HG03039 (cell line): ENCODE data around the gene KLHL25.
"Not testable (repeated sequence)": the region's sequence is repeated elsewhere in the genome, so short reads cannot be mapped to it uniquely, and the experiment has no call there.

ENCODE experiments used
- ATAC-seq: cut with Tn5 transposase; IDR thresholded peaks from one replicate; pipeline ENCODE4 v1.9.1; 2021; ENCODE audit warnings: mild to moderate bottlenecking, moderate library complexity; ENCODE audit not compliant: unreplicated experiment

Gene KLHL25, protein sequence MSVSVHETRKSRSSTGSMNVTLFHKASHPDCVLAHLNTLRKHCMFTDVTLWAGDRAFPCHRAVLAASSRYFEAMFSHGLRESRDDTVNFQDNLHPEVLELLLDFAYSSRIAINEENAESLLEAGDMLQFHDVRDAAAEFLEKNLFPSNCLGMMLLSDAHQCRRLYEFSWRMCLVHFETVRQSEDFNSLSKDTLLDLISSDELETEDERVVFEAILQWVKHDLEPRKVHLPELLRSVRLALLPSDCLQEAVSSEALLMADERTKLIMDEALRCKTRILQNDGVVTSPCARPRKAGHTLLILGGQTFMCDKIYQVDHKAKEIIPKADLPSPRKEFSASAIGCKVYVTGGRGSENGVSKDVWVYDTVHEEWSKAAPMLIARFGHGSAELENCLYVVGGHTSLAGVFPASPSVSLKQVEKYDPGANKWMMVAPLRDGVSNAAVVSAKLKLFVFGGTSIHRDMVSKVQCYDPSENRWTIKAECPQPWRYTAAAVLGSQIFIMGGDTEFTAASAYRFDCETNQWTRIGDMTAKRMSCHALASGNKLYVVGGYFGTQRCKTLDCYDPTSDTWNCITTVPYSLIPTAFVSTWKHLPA

DNA sequence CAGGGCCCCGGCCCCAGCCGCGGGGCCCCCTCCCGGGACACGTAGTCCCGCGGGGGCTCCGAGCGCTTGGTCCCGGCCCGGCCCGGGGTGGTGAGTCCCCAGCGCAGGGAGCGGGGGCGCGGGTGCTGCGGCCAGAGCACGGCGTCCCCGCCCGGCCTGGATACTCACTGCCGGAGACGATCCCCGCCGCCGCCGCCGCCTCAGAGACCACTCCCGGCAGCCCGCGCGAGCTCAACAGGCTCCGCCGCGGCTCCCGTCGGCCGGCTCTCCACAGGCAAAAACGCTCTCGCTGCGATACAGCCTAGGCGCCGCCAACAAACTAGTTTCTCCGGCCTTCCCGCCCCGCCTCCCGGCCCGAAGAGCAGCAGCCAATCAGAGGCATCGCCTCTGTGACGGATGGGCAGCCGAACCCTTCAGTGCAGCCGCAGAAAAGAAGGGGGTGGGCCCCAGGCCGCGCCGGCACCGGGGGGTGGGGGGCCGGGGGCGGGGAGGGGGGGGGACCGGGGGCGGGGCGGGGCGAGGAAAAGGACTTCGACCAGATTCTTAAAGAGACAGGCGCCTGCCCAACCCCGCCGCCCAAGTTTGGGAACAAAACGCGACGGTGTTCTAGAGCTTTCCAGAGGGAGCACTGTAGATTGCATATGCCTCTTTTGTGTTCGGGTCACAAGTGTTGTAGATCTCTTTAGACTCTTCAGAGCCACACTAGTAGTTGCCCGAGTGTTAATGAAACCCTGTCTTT, at the start of gene KLHL25:
Gene KLHL25 (minus strand): TSS at position 328 of the 739 bp plus-strand sequence. CDS start 25,115 bp downstream, outside the sequence.
- ATAC-seq: peak; percentile 99

DNA sequence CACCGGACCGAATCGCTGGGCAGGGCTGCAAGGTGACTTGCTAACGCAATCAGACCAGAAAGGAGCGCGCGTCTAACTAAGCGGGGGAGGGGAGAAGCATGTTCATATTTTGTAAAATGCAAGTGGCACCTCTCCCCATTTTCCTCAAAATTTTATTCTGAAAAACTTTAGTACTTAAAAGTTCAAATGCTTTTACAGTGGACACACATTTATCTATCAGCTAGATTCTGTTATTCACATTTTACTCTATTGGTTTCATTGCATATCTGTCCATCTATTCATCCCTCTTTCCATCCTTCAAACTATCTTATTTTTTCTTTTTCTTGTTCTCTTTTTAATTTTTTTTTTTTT, 46.1 kb upstream of the KLHL25 start:
- no peak for ATAC-seq

DNA sequence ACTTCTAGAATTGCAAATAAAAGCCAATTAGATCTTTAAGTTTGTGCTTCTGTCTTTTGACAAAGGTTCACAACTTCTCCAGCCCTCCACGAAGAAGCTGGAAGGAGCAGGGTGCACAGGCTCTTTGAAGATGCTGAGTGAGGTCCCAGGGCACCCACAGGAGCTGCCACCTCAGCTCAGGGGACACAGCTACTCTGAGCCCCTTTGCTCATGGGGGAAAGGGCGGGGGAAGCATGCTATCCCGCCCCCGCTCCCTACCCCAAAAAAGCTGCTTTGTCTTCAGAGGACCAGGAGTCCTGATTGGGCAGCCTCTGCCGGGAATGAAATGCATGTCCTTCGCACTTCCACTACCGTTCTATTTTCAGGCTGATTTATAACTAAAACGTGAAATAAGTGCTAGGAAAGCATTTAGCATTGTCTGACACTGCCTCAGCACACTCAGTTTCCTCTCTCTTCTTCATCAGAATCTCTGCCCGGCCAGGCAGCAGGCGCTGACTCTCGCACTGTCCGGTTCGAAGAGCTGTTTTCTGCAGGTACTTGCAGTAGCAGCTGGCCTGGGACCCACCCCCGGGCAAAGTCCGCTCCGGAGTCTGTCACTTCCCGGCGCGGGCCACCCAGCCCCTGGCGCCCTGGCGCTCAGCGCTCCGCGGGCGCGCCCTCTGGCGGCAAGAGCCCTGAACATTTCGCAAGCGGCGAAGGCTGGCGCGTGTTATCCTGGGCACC, 45.5 kb upstream of the KLHL25 start:
- peak; percentile 98 for ATAC-seq

DNA sequence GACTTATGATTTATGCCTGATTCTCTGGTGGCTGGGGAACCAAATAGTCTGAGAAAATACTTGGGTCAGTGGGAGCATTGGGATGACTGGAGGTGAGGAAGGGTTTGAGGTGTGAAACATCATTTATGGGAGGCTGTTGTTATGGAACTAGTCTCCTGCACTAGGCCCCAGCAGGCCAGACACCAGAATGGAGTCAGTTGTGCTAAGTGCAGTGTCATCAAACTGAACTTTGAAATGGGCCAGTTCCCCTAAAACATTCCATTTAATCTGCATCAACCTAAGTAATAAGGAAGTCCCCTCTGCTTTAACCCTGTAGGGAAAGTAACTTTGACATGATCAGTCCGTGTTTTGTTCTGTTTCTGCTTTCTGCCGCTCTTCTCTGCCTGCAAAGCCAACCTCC, 44.9 kb upstream of the KLHL25 start:
- no peak for ATAC-seq

DNA sequence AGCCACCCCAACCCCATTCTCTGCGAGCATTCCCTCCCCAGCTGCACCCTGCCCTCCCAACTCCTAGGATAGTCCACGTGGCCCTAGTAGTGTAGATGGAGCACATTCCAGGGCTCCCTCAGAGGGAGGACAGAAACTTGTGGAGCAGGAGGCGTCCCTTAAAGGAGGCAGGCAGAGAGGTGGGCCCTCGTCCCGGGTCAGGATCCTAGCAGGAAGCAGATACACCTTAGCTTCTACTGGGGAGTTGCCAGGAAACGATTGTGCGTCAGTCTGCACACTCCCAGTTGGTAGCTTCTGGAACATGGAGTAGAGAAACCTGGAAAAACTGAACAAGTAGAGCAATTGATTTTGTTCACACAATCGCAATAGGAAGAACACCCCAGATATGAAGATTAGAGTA, 43.9 kb upstream of the KLHL25 start:
- no peak for ATAC-seq

DNA sequence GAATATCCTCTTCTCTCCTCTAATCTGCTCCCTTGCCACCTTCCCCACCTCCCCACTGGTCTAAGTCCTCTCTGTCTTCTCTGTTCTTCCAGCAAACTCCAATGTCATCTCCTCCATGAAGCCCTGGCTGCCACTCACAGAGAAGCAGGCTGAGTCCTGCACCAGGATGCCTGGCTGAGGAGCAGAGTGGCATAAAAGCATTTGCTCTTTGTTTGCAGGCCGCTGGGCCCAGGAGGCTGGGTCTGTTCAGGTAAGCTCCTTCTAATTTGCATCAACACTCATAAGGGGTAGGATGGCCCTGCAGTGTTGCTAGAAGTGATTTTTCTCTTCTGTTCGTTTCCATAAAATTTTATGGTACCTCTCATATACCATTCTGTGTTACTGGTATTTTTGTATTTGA, 43.2 kb upstream of the KLHL25 start:
- no peak for ATAC-seq

DNA sequence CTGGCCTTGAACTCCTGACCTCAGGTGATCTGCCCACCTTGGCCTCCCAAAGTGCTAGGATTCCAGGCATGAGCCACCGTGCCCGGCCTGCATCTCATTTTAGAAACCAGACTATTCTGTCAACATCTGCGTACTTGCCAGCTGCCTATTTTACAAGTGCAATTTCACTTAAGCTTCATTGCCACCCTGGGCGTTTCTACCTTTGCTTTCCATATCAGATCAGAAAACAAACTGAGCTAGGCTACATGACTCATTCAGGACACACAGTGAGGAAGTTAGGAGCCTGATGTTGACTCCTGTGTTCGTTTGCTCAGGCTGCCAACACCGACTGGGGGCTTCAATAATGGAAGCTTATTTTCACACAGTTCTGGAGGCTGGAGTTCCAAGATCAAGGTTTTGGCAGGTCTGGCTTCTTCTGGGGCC, 42.3 kb upstream of the KLHL25 start:
- ATAC-seq: no peak

DNA sequence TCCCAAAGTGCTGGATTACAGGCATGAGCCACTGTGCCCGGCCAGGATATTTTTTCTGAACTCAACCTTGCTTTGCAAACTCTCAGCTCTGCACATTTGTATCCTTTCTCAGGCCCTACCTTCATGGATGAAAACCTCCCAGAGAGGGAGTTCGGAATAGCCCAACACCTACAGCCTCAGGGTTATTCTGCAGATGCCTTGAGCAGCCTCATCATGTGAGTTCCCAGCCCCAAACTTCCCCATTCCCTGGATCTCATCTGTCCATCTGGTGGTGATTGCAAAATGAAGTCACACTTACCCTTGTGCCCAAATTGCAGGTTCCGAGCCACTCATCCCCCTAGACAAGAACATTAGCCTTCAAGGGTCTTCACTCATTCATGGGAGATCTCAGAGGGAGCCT, 39.9 kb upstream of the KLHL25 start:
- no peak for ATAC-seq

DNA sequence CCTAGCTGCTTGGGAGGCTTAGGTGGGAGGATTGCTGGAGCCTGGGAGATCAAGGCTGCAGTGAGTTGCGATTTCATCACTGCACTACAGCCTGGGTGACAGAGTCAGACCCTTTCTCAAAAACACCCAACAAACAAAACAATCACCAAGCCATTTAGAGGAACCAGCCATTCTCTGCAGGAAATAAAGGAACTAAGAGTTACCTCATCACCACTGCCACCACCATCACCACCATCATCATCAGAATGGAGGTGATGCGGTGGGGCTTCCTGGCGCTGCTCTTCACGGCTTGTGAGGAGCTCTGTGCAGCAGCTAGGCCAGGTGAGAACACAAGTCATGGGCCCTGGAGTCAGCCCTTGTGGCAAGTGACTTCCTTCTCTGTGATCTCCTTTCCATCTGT, 37.7 kb upstream of the KLHL25 start:
- ATAC-seq: no peak

DNA sequence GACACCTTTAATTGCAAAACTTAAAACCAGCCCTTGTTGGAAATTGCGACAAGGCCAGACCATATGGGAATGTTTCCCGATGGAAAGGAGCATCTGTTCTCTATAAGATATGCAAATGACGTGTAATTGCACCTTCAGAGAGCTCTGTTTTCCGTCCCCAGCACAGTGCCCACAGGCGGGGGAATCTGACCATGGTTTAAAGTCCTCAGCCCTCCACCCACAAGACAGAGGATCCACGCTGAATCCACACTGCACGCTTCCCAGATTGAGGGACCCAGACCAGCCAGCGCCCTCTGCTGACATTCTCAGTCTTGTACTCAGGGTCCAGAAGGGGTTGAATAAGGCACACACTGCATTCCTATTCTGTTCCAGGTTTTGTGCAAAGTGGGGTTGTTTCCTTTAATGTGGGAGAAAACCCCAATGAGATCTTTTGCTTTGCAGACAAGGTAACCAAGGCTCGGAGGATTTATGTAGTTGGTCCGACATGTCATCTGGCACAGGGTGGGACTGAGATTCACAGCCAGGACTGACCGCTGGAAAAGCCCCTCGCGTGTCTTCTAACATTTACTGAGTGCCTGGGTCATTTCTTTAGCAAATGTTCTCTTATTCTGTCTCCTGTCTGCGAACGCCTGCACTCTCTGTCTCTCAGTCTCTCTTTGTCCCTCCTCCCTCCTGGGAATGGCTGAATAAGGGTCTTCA, 36.8 kb upstream of the KLHL25 start:
- no peak for ATAC-seq

DNA sequence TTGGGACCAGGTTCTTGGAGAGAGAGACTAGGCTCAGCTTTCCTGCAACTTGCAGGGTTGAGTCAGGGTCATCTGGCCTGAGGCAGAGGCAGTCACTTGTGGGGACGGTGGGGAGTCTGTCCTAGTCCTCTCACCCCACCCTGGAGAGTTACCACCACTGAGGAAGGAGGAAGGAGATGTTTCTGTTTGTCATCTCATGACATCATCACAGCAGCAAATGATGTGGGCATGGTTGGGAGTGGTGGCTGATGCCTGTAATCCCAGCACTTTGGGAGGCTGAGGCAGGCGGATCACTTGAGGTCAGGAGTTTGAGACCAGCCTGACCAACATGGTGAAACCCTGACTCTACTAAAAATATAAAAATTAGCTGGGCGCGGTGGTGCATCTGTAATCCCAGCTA, 35.0 kb upstream of the KLHL25 start:
- ATAC-seq: not testable (repeated sequence)

DNA sequence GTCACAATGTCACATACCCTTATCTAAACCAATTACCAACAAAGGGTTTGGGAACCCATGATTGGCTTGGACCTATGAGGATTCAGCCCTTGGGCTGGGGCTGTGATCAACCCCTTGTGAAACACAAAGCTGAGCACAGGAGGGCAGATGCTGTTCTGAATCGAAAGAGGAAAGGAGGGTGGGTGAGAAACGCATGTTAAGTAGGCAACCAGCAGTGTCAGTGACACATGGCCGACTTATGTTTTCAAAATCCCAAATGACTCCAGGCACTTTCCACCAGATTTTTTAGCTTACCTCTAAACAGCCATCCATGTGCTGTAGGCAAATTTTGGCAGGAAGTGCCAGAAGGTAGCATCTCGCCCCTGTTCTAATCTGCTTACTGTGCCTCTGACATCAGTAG, 34.1 kb upstream of the KLHL25 start:
- no peak for ATAC-seq

DNA sequence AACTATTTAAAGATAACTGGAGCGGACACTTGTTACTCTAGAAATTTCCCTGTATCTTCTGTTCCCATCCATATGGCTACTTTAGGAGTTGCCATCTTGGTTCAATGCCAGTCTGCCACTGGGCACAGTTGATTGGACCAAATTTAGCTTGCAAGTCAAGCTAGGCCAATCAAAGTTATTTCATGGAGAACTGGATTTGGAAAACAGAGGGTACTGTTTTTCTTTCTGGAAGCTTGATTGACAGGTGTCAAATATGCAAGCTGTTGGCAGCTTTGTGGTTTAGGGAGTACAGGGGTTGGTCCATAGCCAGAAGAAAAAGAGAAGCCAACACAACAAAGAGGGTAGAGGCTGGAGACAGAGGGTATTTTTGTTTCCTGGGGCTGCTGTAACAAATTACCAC, 33.4 kb upstream of the KLHL25 start:
- ATAC-seq: no peak

DNA sequence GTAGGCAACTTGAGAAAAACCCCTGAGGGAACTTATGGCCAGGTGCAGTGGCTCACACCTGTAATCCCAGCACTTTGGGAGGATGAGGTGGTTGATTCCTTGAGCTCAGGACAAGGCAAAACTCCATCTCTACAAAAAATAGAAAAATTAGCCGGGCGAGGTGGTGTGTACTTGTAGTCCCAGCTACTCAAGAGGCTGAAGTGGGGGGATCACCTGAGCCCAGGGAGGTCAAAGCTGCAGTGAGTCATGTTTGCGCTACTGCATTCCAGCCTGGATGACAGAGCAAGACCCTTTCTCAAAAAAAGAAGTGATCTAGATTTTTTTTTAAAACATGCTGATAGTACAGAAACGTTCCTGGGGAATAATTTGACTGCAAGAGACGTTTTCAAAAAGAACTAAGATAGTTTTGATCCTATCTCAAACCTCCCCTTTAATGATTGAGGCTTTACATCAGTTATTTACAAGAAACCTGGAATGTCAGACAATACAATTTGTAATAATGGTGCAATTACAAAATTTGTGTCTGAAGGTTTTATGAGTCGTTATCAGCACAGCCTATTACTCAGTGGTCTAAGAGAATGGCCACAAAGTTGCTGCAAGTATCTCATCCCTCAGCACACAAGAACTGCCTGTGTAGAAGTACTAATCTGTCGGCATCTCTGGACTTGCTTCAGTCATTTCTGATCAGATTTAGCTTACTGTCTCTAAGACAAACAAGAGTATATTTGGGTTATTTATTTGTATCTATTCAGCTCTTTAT, 32.2 kb upstream of the KLHL25 start:
- no peak for ATAC-seq

DNA sequence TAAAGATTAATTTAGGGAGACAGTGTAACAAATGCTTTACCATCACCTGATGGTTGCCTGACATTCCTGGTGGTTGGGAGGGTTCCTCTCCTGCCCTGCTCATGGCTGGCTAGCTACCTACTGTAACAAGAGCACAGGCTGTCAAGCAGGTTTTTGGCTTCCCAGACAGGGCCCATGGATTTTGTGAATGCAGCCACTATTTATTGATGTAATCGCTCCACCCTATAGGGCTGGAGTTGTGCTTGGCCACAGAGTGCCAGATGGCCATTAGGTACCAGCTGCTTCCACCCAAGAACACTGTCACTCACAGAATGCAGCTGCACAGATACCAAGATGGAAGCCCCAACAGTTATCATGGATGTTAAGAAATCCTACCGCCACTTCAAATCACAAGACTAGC, 31.0 kb upstream of the KLHL25 start:
- ATAC-seq: no peak

DNA sequence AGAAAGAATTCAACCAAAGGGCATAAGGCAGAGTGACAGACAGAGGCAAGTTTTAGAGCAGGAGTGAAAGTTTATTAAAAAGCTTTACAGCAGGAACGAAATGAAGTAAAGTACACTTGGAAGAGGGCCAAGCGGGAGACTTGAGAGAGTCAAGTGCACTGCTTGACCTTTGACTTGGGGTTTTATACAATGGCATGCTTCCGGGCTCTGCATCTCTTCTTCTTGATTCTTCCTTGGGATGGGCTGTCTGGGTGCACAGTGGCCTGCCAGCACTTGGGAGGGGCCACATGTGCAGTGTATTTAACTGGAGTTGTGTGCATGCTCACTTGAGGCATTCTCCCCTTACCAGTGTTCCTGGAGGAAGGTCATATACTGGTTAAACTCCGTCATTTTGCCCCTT, 30.4 kb upstream of the KLHL25 start:
- ATAC-seq: no peak

DNA sequence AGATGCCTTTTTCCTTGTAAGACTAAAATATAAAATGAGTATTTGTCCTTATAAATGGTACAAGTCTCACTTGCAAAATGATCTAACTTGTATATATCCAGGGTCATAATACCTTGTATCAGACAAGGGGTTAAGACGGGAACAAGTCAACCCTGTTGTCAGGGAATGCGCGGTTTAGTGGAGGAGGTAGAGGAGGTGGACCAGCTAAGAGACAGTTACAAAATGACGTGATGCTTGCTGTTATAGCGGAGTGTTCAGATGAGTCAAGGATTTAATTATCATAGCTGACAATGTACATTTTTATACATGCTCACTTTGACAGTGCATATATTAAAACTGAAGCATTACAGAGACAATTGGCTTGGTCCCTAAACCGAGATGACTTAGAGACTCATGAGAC, 26.8 kb upstream of the KLHL25 start:
- no peak for ATAC-seq

DNA sequence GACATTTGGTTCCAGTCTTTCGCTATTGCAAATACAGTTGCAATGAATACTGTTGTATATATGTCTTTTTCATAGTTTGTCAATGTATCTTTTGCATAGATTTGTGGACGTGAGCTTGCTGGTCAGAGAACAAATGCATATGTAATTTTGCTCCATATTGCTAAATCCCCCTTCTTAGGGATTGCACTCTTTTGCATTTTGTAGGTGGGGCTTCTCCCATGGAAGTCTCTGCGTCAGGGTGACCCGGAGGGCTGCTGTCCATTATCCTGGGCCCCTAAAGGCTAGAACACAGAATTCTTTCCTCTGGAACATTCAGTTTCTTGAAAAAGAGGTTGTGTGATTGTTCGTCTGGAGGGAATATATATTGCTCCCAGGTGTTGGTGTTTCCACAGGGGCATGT, 25.2 kb upstream of the KLHL25 start:
- no peak for ATAC-seq

DNA sequence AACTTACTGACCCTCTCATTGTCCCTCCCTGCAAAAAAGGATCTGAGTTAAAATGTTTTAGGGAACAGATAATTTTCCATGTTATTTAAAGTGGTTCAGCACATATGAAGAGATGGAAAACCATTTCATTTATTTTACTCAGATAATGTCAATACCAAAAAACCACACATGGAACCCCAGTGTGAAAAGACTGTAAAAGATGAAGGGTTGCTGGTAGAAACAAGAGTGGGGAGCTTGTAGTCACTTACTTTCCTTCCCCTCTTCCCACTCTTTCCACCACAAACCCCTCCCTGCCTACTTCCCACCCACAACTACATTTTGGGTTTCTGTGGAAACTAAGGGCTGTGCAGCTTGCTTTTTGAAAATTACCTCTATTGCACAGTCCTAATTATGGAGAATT, 18.5 kb upstream of the KLHL25 start:
- no peak for ATAC-seq

DNA sequence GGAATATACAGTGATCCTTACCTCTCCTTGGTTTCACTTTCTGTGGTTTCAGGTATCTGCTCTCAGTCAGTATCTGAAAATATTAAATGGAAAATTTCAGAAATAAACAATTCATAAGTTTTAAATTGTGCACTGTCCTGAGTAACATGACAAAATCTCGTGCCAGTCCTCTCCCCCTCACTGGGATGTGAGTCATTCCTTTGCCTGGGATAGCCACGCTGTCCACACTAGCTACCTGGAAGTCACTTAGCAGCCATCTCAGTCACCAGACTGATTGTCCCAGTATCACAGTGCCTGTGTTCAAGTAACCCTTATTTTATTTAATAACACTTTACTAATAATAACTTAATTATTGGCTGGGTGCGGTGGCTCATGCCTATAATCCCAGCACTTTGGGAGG, 15.3 kb upstream of the KLHL25 start:
- no peak for ATAC-seq
